ENCODE measurements around the gene MRPS15.

Gene MRPS15

DNA sequence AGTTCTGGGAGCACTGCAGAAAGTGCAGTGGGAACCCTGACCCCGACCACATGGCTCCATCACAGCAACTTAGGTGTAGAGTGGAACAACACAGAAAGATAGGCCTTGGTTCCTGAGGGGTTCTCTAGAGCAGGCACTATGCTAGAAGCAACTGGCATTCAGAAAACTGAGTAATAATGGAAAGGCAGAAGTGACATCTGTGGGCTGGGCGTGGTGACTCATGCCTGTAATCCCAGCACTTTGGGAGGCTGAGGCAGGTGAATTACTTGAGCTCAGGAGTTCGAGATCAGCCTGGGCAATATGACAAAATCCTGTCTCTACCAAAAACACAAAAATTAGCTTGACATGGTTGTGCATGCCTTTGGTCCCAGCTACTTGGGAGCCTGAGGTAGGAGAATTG lies 5.3 kb downstream of the MRPS15 start:
- TF ChIP-seq, protein P1, sequence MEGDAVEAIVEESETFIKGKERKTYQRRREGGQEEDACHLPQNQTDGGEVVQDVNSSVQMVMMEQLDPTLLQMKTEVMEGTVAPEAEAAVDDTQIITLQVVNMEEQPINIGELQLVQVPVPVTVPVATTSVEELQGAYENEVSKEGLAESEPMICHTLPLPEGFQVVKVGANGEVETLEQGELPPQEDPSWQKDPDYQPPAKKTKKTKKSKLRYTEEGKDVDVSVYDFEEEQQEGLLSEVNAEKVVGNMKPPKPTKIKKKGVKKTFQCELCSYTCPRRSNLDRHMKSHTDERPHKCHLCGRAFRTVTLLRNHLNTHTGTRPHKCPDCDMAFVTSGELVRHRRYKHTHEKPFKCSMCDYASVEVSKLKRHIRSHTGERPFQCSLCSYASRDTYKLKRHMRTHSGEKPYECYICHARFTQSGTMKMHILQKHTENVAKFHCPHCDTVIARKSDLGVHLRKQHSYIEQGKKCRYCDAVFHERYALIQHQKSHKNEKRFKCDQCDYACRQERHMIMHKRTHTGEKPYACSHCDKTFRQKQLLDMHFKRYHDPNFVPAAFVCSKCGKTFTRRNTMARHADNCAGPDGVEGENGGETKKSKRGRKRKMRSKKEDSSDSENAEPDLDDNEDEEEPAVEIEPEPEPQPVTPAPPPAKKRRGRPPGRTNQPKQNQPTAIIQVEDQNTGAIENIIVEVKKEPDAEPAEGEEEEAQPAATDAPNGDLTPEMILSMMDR (IDR thresholded peaks at IDR 0.05), result no peak
- Mint-ChIP-seq H3K9me3 (no peaks in the 10 kb centered on the region), H3K36me3 (ENCODE audit: low read depth) (peaks cover 45% of the 10 kb centered on the region), H3K27me3 (ENCODE audit: low read depth, poor library complexity) (peaks cover 2% of the 10 kb centered on the region), H3K4me3 (no peak overlapping the region), H3K4me1 (peaks cover 19% of the 10 kb centered on the region), H3K27ac (peak overlapping the region; percentile 33)
- DNase-seq, result no peak

DNA sequence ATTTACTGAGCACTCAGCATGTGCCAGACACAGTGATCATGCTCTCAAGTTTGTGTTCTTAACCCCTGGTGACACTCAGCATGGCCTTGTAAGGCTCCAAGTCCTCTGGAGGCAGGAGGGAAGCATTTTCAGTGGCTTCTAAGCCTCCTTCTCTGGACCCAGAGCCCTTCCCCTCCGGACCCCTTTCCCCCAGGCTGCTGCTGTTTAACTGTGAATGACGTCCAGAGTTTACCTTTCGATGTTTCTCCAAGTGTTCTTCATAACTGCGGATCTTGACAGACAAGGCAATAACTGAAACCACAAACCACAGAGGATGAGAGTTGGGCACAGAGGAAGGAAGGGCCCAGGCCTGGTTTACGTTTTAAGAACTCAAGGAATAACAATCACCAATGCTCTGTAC lies 6.5 kb downstream of the MRPS15 start:
- H3K27ac Mint-ChIP-seq, result peak overlapping the region; percentile 39
- peaks cover 9% of the 10 kb centered on the region for H3K4me1 Mint-ChIP-seq
- H3K4me3 Mint-ChIP-seq, result no peak overlapping the region
- TF ChIP-seq, protein P1 (IDR thresholded peaks at IDR 0.05), result no peak
- no peak for DNase-seq
- H3K27me3 Mint-ChIP-seq (ENCODE audit: low read depth, poor library complexity), result peaks cover 2% of the 10 kb centered on the region
- H3K36me3 Mint-ChIP-seq (ENCODE audit: low read depth), result peaks cover 46% of the 10 kb centered on the region
- H3K9me3 Mint-ChIP-seq, result no peaks in the 10 kb centered on the region

DNA sequence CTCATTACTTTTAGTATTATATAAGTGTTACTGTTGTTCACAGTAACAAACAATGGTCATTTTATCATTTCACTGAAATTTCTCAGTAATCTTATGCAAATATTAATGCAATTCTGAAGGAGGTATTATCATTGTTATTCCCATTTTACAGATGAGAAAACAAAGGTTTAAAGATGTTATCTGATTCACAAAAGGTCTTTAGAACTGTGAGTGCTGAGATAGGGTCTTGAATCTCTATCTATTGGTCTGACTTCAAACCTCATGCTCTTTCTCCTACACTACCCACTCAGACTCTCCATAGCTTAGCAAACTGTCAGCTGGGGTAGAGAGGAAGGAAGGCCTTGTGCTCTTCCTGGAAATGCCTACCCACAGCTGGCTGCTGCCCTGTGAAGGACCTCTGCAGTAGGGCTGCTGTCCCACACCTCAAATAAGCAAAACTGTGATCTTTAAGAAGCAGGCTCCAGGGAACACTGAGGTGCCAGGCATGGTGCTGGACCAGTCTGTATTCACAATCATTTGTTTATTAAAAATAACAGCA lies 7.7 kb downstream of the MRPS15 start:
- no peak for DNase-seq
- Mint-ChIP-seq H3K9me3 (no peaks in the 10 kb centered on the region), H3K4me1 (peaks cover 14% of the 10 kb centered on the region), H3K36me3 (ENCODE audit: low read depth) (peaks cover 46% of the 10 kb centered on the region), H3K27ac (no peak overlapping the region), H3K27me3 (ENCODE audit: low read depth, poor library complexity) (peaks cover 2% of the 10 kb centered on the region), H3K4me3 (no peak overlapping the region)
- TF ChIP-seq, protein P1 (IDR thresholded peaks at IDR 0.05), result no peak

DNA sequence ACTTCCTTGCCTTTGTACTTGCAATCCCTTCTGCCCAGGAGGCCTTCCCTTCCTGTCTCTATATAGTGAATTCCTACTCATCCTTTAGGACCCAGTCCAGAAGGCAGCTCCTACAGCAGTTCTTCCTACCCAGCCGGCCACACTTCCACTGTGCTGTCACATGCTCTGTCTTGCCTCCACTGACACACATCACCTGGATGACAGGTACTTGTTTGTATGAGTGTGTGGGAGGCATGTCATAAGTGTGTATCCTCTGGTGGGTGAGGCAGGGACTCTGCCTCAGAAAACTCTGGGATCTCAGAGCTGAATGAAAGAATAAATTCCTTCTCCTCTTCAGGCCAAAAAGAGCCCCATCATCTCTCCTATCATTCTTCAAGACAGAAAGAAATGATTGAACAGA lies 8.8 kb downstream of the MRPS15 start:
- DNase-seq, result no peak
- H3K4me3 Mint-ChIP-seq, result no peak overlapping the region
- no peak overlapping the region for H3K27ac Mint-ChIP-seq
- H3K27me3 Mint-ChIP-seq (ENCODE audit: low read depth, poor library complexity), result peaks cover 3% of the 10 kb centered on the region
- TF ChIP-seq, protein P1 (IDR thresholded peaks at IDR 0.05), result no peak
- H3K4me1 Mint-ChIP-seq, result peaks cover 18% of the 10 kb centered on the region
- H3K9me3 Mint-ChIP-seq, result no peaks in the 10 kb centered on the region
- peaks cover 36% of the 10 kb centered on the region for H3K36me3 Mint-ChIP-seq (ENCODE audit: low read depth)

DNA sequence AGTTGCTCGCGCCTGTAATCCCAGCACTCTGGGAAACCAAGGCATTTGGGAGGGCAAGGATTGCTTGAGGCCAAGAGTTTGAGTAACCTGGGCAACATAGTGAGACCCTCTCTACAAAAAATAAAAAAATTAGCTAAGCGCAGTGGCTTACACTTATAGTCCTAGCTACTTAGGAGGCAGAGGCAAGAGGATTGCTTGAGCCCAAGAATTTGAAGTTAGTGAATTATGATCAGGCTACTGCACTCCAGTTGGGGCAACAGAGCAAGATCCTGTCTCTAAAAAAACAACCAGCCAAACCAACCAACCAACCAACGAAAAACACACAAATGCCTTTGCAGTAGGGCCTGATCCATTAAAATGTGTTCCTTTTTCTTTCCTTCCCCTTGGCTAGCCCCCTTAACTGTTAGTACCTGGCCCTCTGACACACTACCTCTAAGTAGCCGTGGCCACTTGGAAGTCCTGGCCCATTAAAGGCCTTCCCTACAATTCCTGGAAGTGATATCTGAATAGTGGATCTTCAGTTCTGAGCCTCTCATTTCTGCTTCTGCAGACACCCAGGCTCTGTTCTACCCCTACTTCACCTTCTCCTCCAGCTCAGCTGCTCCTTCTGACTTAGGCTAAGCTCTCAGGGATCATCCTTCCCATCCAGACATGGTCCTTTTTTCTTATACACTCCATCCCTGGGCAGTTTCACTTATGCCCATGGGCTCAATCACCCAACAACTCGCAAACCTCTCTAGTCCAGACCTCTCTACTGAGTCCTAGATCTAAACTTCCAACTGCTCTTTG lies 10.4 kb downstream of the MRPS15 start:
- peaks cover 5% of the 10 kb centered on the region for H3K27me3 Mint-ChIP-seq (ENCODE audit: low read depth, poor library complexity)

More for the DNA sequence above, 10.4 kb downstream of the MRPS15 start:
- H3K27ac Mint-ChIP-seq, result peak overlapping the region; percentile 50
- peaks cover 30% of the 10 kb centered on the region for H3K4me1 Mint-ChIP-seq
- no peak for DNase-seq
- peaks cover 28% of the 10 kb centered on the region for H3K36me3 Mint-ChIP-seq (ENCODE audit: low read depth)
- H3K9me3 Mint-ChIP-seq, result no peaks in the 10 kb centered on the region
- H3K4me3 Mint-ChIP-seq, result no peak overlapping the region
- TF ChIP-seq, protein P1 (IDR thresholded peaks at IDR 0.05), result no peak
